Colon (tissue), 2 donors: ENCODE measurements around the gene OSBPL10.

Source experiments
- FAIRE-seq: peaks from 2 replicates; lab custom pipeline; 2012; peaks lifted over from hg19 to GRCh38; lab: Jason Lieb, UNC
- donor health status: control.
- donor health status: control.

Gene OSBPL10

DNA sequence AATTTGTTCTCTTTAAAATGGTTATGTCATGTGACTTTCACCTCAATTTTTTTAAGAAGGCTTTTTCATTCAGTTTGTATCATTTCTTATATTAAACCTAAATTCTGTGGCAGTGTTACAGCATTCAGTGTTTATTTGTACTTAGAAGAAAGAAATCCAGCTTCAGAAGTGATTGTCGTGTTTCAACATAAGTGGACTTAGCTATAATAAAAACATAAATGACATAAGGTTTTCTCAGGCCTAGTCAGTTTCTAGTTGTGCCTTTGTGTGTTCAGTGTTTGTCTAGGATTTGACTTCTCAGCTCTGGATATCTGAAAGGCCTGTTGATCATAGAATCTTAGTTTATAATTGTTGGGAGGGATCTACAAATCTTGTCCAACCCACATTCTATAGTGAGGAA lies 367.9 kb downstream of the OSBPL10 start:
- FAIRE-seq: no peak
